Lung (tissue), 12 donors: ENCODE results near the gene ARHGEF17. TPM values are rescaled to one million over a fixed set of nuclear protein-coding genes. Genes with fewer than 3 reads are reported as not detected.
A peak's percentile ranks its signal among the peaks of the same experiment; 100 is the strongest.

Experiments used
- ATAC-seq: fragments of 200-7000 bp; cut with Tn5 transposase; one replicate; pipeline ENCODE4 v1.9.1; 2020; ENCODE audit warnings: moderate number of reproducible peaks; ENCODE audit not compliant: insufficient read depth, low FRiP score
- DNase-seq, 3 donors: peaks; one replicate each; pipeline ENCODE4 v3.0.0-alpha.2; 2013 to 2017
- H3K27ac ChIP-seq, 2 donors: one replicate each; pipeline ENCODE4 v1.5.1; 2013; ENCODE audit warnings: mild to moderate bottlenecking in 2 of 2, moderate library complexity in 2 of 2, control low read depth in 1 of 2, inconsistent platforms in 1 of 2, low read depth in 1 of 2, low read length in 1 of 2
- H3K27me3 ChIP-seq, 3 donors: one replicate each; pipeline ENCODE4 v1.5.1; 2013; ENCODE audit warnings: low read length in 2 of 3; ENCODE audit not compliant: control insufficient read depth in 3 of 3, insufficient read depth in 3 of 3
- H3K36me3 ChIP-seq, 4 donors: one replicate each; pipeline ENCODE4 v1.5.1; 2013; ENCODE audit warnings: low read length in 4 of 4, mild to moderate bottlenecking in 1 of 4, moderate library complexity in 1 of 4; ENCODE audit not compliant: control insufficient read depth in 4 of 4, insufficient read depth in 4 of 4
- H3K4me1 ChIP-seq, 5 donors: one replicate each; pipeline ENCODE4 v1.5.1; 2013; ENCODE audit warnings: low read length in 5 of 5, mild to moderate bottlenecking in 2 of 5, moderate library complexity in 1 of 5; ENCODE audit not compliant: control insufficient read depth in 5 of 5, insufficient read depth in 5 of 5
- H3K4me3 ChIP-seq: one replicate; pipeline ENCODE4 v1.5.1; 2013; ENCODE audit warnings: mild to moderate bottlenecking, control low read depth, moderate library complexity
- H3K9ac ChIP-seq, 2 donors: one replicate each; pipeline ENCODE4 v1.5.1; 2013; ENCODE audit warnings: low read length in 2 of 2, control low read depth in 1 of 2; ENCODE audit not compliant: insufficient read depth in 1 of 2
- H3K9me3 ChIP-seq, 4 donors: one replicate each; pipeline ENCODE4 v1.5.1; 2013; ENCODE audit warnings: low read length in 3 of 4, mild to moderate bottlenecking in 1 of 4, moderate library complexity in 1 of 4; ENCODE audit not compliant: control insufficient read depth in 4 of 4, insufficient read depth in 3 of 4
- CTCF ChIP-seq: IDR thresholded peaks from 2 replicates; pipeline ENCODE4 v1.5.1; 2012; ENCODE audit warnings: mild to moderate bottlenecking; ENCODE audit errors: control extremely low read depth, extremely low read depth
- WGBS, 2 donors: extraction: QIAGEN DNeasy Blood & Tissue Kit; methylation state at CpG; one replicate each; pipeline ENCODE4 v1.1.7; 2013; 5-methylcytosine and 5-hydroxymethylcytosine counted together
- polyA plus RNA-seq, 2 donors: library from polyadenylated mRNA; stranded (reverse); fragments of 200-250 nt; gene quantifications; one replicate each; pipeline ENCODE4 v1.2.1, GENCODE V29; 2013
- total RNA-seq, 2 donors: library from RNA; depleted of rRNA in 1 of 2; stranded (reverse); fragments of >200 nt in 1 of 2; gene quantifications; one replicate each; pipeline ENCODE4 v1.2.1, GENCODE V29; 2014 to 2021
- donor health status: control.
- donor health status: control.
- donor health status: Bipolar disorder and iron deficiency.
- donor health status: healthy.
- donor health status: DM: yes; HTN: yes; CAD: no.

The ARHGEF17 gene
- total and polyA plus RNA-seq, 4 donors, result 27.9 to 74.6 (median 53.5) TPM

GRCh38 chr11:73337846-73338245, 29.8 kb downstream of the ARHGEF17 start:
- DNase-seq (no peak), ATAC-seq (no peak)
- Histone ChIP-seq H3K4me1 (peaks cover 12 to 33% (median 21%) of the 10 kb centered on the region in 5 donors), H3K4me3 (no peak overlapping the region), H3K27ac (no peak overlapping the region), H3K36me3 (peaks cover 0 to 8% (median 2%) of the 10 kb centered on the region in 4 donors), H3K27me3 (no peaks in the 10 kb centered on the region), H3K9me3 (no peaks in the 10 kb centered on the region), H3K9ac (no peak overlapping the region)
- no peak for TF ChIP-seq CTCF
- 88 to 98% methylated on average over 2 of the region's 2 CpGs for WGBS, 2 donors

- no peak overlapping the region for H3K4me3 ChIP-seq
- H3K9me3 ChIP-seq, result no peaks in the 10 kb centered on the region
- no peaks in the 10 kb centered on the region for H3K27me3 ChIP-seq
- H3K4me1 ChIP-seq, result peaks cover 11 to 32% (median 18%) of the 10 kb centered on the region in 5 donors
- peaks cover 0 to 8% (median 2%) of the 10 kb centered on the region in 4 donors for H3K36me3 ChIP-seq
- DNase-seq (no peak), ATAC-seq (no peak)
- no peak overlapping the region for H3K27ac ChIP-seq
- no peak for TF ChIP-seq CTCF
- H3K9ac ChIP-seq, result no peak overlapping the region
- 83 to 94% methylated on average over 4 of the region's 4 CpGs for WGBS, 2 donors
Measured at GRCh38 chr11:73338279-73338678, 30.2 kb downstream of the ARHGEF17 start.

GRCh38 chr11:73340164-73340563, 32.1 kb downstream of the ARHGEF17 start:
- no peak for DNase-seq
- no peak overlapping the region for H3K27ac ChIP-seq
- no peak overlapping the region for H3K4me3 ChIP-seq
- no peak for ATAC-seq
- H3K36me3 ChIP-seq, result peaks cover 0 to 8% (median 2%) of the 10 kb centered on the region in 4 donors
- H3K27me3 ChIP-seq, result no peaks in the 10 kb centered on the region
- no peaks in the 10 kb centered on the region for H3K9me3 ChIP-seq
- no peak overlapping the region for H3K9ac ChIP-seq
- H3K4me1 ChIP-seq, result peaks cover under 1 to 21% (median 11%) of the 10 kb centered on the region in 5 donors
- WGBS, 2 donors, result 66 to 71% methylated on average over 3 of the region's 3 CpGs
- TF ChIP-seq CTCF, result no peak

GRCh38 chr11:73342633-73343032, 34.6 kb downstream of the ARHGEF17 start:
- Histone ChIP-seq H3K27ac (no peak overlapping the region), H3K4me1 (peaks cover 0 to 16% (median 6%) of the 10 kb centered on the region in 5 donors), H3K36me3 (peaks cover 0 to 2% (median under 1%) of the 10 kb centered on the region in 4 donors), H3K9ac (no peak overlapping the region), H3K4me3 (no peak overlapping the region), H3K27me3 (no peaks in the 10 kb centered on the region), H3K9me3 (no peaks in the 10 kb centered on the region)
- DNase-seq, result peak in 2 of 3 donors; percentile 40 to 46
- no peak for ATAC-seq
- TF ChIP-seq CTCF, result no peak
- whole genome bisulfite sequencing, 2 donors, result 54 to 76% methylated on average over 54 of the region's 54 CpGs
